ENCODE data around the gene SPOUT1.

- TF ChIP-seq CTCF (conservative IDR thresholded peaks at IDR 0.05; ENCODE audit: low read depth, low read length) (no peak), EZH2 (IDR thresholded peaks at IDR 0.05; ENCODE audit: borderline replicate concordance, low read depth, low read length, poor library complexity, severe bottlenecking) (no peak)
Observed at GRCh38 chr9:128788445-128788844, 41.1 kb downstream of the SPOUT1 start.
